Measurements from ENCODE around the gene RBFOX2.
"Not testable (repeated sequence)": the region's sequence is repeated elsewhere in the genome, so short reads cannot be mapped to it uniquely, and the experiment has no call there.

The RBFOX2 gene

GRCh38 chr22:36042240-36042639 lies 13.6 kb upstream of the RBFOX2 start:
- DNase-seq (ENCODE audit: low read depth) = no peak

DNA sequence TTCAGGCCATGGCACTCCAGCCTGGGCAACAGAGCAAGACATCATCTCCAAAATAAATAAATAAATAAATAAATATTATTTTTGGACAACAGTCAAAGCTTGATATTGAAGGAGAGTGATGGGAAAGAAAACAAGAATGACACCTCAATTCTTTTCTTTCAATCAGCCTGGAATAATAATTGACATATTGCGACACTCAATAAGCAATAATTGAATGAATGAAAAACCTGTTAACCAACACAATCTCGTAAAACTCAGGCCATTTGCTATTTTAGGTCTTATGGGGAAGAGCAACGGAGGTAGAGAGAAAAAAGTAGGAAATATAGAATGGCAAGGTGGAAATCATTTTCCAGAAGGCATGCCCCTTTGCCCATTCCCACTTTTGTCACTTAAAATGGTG lies 10.5 kb upstream of the RBFOX2 start:
- no peak for DNase-seq (ENCODE audit: low read depth)

GRCh38 chr22:36037102-36037758 lies 8.6 kb upstream of the RBFOX2 start:
- no peak for DNase-seq (ENCODE audit: low read depth)

- no peak for DNase-seq (ENCODE audit: low read depth)
Measured at GRCh38 chr22:36036167-36036624, 7.6 kb upstream of the RBFOX2 start.

- DNase-seq (ENCODE audit: low read depth) = no peak
Measured at GRCh38 chr22:36032611-36033010, 4.0 kb upstream of the RBFOX2 start.

GRCh38 chr22:36029406-36029755 lies 757 bp upstream of the RBFOX2 start:
- no peak for DNase-seq (ENCODE audit: low read depth)

DNA sequence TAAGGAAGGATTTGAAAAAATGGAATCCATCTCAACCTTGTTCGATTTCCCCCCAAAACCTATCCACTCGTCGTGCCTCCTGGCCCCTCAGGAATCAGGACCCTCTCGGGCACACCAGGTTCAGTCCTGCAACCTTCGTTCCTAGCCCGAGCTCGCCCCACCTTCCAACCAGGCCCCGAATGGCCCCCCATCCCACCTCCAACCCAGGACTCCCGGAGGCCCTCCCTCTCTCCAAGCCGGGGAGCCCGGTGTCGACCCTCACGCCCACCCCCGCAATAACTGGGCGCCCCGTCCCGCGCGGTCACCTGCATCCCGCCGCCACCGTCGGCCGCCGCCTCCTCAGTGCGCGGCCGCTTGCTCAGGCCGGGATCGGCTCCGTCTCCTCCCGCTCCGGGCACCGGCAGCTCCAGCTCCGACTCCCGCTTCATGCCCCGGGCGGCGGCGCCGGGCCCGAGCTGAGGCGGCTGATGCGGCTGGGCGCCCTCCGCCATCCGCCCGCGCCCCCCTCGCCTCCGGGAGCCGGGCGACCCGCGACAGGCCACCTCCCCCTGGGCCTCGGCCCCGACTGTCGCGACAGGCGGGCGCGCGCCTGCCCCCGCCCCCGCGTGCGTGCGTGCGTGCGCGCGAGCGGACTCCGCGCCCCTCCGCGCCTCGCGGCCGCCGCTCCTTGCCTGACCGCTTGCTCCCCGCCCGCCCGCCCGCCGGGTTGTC lies 534 bp downstream of the RBFOX2 start:
- DNase-seq (ENCODE audit: low read depth) = no peak

GRCh38 chr22:36027579-36027934 lies 1.1 kb downstream of the RBFOX2 start:
- no peak for DNase-seq (ENCODE audit: low read depth)

DNA sequence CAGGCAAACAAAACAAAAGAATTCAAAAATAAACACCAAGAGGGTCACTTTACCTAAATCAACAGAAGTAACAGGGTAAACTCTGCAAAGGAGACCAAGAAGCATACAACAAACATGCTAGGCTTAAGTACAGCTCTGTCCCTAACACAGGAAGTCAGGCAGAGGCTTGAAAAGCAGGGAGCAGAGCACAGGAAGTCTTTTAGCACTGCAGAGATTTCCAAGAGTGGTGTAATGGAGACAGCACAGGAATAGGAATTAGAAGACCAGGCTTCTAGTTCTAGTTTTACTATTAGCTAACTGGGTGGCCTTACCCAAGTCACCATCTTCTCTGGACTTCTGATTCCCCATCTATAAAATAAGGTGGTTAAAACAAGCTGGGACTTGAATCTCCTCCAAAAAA lies 1.9 kb downstream of the RBFOX2 start:
- no peak for DNase-seq (ENCODE audit: low read depth)

- no peak for DNase-seq (ENCODE audit: low read depth)
Measured at GRCh38 chr22:36022697-36023096, 5.9 kb downstream of the RBFOX2 start.

- no peak for DNase-seq (ENCODE audit: low read depth)
Measured at GRCh38 chr22:36022162-36022561, 6.5 kb downstream of the RBFOX2 start.

GRCh38 chr22:36021606-36022153 lies 6.9 kb downstream of the RBFOX2 start:
- DNase-seq (ENCODE audit: low read depth) = no peak

GRCh38 chr22:36020865-36021264 lies 7.8 kb downstream of the RBFOX2 start:
- not testable (repeated sequence) for DNase-seq (ENCODE audit: low read depth)

- DNase-seq (ENCODE audit: low read depth) = no peak
Measured at GRCh38 chr22:36017651-36018091, 11.0 kb downstream of the RBFOX2 start.

DNA sequence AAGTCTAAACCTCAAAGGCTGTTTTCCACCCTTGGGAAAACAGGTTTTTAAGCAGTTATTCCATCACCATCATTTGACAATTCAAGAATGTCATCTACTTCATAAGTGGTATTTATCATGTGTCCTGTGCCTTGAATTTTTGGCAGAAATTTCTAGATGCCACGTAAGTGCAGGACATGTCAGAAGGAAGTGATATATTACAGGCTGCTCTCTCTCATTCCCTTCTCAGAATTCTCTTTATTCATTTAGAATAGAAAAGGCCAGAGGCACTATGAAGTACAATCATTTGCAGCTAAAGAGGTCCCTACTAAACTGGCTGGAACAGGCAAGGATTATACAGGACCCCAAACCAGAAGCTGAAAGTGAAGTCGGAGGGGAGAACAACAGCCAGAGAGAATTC lies 11.9 kb downstream of the RBFOX2 start:
- DNase-seq (ENCODE audit: low read depth) = no peak

DNA sequence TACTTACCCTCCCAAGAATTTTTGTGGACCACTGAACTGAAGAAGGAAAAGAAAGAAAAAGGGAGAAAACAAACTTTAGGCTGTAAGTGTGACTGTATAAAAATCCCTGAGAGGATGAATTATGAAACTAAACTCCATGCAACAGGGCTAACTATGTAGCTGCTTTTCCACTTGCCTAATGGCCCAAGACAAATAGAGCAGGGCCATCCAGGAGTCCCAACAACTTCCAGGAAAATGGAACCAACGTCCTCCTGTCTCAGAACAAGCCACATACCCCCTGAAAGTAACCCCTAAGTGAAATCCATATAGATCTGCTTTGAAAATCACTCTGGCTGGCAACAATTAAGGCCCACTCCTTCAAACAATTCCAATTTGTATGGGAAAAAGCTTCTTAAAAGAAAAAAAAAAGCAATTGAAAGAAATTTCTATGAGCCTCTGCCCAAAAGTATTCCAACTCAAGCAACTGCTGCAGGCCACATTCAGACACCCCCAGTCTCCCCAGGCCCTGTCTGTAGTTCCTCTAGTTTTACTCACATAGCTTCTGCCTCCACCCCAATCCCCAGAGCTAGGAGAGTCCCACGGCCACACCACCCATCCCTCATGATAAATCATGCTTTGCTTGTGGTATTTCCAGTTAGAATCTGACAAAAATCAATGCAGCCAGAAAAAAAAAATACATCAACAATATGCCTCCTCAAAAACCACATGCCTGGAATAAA lies 12.7 kb downstream of the RBFOX2 start:
- DNase-seq (ENCODE audit: low read depth) = no peak

GRCh38 chr22:36015155-36015810 lies 13.3 kb downstream of the RBFOX2 start:
- DNase-seq (ENCODE audit: low read depth) = no peak

GRCh38 chr22:36014546-36015074 lies 14.0 kb downstream of the RBFOX2 start:
- no peak for DNase-seq (ENCODE audit: low read depth)

DNA sequence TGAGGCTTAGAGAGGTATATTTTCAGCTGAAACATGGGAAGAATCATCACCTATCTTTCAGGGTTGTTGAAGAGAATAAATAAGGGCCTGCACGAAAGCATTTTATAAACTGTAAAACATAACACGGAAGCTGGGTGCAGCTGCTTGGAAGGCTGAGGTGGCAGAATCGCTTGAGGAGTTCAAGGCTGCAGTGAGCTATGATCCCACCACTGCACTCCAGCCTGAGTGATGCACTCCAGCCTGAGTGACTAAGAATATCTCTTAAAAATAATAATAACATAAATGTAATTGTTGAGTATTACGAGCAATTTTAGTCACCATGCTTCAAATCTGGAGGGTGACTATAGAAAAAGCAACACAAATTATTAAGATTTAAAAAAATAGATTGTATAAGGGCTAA lies 16.3 kb downstream of the RBFOX2 start:
- no peak for DNase-seq (ENCODE audit: low read depth)

DNA sequence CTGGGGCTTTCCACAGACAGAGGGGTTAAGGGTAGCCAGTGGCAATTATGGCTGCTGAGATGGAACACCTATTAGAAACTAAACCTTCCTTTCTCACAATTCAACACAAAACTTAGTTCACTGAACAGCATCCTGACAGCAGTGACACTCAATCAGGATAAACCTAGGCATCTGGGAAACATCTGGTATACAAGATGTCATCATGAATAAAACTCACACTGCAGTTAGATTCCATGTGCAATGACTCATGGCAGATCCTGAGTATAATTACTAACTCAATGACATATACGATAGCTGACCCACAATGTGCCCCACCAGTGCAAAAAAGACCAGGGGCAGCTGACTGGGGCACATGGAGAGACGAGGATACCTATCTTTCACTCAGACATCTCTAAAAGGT lies 17.7 kb downstream of the RBFOX2 start:
- no peak for DNase-seq (ENCODE audit: low read depth)

- no peak for DNase-seq (ENCODE audit: low read depth)
Measured at GRCh38 chr22:36010090-36010489, 18.5 kb downstream of the RBFOX2 start.

- DNase-seq (ENCODE audit: low read depth) = no peak
Measured at GRCh38 chr22:36009085-36009484, 19.5 kb downstream of the RBFOX2 start.

Data from stimulated activated CD8-positive, alpha-beta memory T cell treated with anti-CD3 and anti-CD28 coated beads, Interleukin-12 subunit alpha, Interleukin-12 subunit beta, amount 100 ng/mL, for 4 hours (primary cell).